Muscle of arm (tissue), 12 donors: ENCODE measurements around the gene C17orf58. TPM values are rescaled to one million over a fixed set of nuclear protein-coding genes. Genes with fewer than 3 reads are reported as not detected.
"Not testable (repeated sequence)": the region's sequence is repeated elsewhere in the genome, so short reads cannot be mapped to it uniquely, and the experiment has no call there.

Experiments used
- DNase-seq: peaks from one replicate; pipeline ENCODE4 v3.0.0-alpha.2; 2013
- polyA plus RNA-seq, 12 donors: library from polyadenylated mRNA; unstranded; fragments of 120-200 nt; gene quantifications; one replicate each; pipeline ENCODE4 v1.2.1, GENCODE V29; 2013; ENCODE audit not compliant: insufficient read length in 12 of 12

The C17orf58 gene
- polyA plus RNA-seq, 12 donors = 16.2 to 24.5 (median 18.1) TPM; not detected in 1

- DNase-seq = no peak
These were observed 17.1 kb upstream of the C17orf58 start for GRCh38 chr17:68013385-68013784.

DNA sequence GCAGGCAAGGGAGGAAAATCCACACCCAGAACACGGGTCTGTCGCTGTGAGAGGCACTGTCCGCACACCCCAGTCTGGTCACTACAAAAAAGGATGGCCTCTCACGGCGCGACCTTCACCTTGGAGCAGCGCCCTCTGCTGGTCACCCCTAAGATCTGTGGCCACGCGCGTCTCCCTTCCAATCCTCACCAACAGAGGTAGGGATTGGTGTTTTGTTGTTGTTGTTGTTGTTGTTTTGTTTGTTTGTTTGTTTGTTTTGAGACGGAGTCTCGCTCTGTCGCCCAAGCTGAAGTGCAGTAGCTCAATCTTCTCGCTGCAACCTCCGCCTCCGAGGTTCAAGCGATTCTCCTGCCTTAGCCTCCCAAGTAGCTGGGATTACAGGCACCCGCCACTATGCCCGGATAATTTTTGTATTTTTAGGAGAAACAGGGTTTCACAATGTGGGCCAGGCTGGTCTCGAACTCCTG lies 15.0 kb upstream of the C17orf58 start:
- no peak for DNase-seq

GRCh38 chr17:68006797-68007196 lies 10.5 kb upstream of the C17orf58 start:
- DNase-seq = peak; percentile 18

- DNase-seq = no peak
These were observed 7.9 kb upstream of the C17orf58 start for GRCh38 chr17:68004201-68004600.

DNA sequence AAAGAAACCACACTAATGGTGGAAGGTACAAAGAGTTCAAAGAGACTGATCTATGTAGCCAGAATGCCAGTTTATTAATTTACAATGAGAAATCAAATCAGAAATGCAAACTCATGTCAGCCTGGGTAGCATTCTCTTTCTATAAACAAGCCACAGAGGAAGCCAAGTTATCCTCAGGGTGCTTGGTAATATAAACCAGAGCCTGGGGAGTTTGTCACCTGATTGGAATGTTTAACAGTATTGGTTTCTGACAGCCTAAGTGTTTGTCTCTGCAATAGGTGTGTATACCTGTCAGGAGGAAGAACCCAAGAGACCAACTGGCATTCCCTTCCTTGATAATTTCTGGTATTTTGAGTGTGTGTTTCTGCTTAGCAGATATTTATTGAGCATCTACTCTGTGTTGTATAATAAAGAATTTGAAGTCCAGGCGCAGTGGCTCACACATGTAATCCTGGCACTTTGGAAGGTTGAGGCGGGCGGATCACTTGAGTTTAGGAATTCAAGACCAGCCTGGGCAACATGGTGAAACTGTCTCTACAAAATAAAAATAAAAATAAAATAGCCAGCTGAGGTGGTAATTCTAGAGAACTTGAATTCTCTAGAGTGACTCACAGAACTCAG lies 3.1 kb upstream of the C17orf58 start:
- no peak for DNase-seq

- no peak for DNase-seq
These were observed 2.2 kb upstream of the C17orf58 start for GRCh38 chr17:67998466-67998865.

DNA sequence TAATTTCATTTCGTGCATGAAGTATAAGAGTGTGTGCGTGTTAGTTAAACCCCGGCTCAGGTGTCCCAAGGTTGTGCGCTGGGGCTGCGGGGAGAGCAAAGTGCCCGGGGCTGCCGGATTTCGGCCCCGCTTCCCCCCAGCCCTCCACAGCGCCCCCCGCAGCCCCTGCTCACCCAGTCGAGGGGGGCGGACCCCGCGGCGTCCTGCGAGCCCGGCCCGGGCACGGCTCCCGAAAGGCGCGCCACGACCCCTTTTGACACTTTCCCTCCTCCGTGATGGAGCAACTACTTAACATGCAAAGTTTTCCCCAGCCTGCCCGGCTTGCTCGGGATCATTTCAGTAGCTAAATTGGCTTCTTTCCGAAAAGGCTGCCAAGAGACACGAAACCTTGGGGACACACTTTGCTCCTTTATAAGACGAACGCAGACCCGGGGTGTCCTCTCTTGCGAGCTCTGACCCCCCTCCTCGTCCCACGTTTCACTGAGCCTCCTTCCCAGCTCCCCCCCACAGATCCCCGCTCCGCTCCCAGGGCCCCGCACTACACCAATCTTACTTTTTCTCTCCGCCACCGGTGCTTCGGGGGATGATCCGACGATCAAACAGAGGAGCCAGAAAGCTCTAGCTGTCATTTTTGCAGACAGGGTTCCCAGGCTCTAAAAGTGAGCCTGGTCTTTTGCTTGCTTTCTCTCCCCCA lies 552 bp downstream of the C17orf58 start:
- peak; percentile 36 for DNase-seq

- DNase-seq = peak; percentile 33
These were observed 1.3 kb downstream of the C17orf58 start for GRCh38 chr17:67994817-67995569.

GRCh38 chr17:67993998-67994361 lies 2.3 kb downstream of the C17orf58 start:
- peak; percentile 53 for DNase-seq

DNA sequence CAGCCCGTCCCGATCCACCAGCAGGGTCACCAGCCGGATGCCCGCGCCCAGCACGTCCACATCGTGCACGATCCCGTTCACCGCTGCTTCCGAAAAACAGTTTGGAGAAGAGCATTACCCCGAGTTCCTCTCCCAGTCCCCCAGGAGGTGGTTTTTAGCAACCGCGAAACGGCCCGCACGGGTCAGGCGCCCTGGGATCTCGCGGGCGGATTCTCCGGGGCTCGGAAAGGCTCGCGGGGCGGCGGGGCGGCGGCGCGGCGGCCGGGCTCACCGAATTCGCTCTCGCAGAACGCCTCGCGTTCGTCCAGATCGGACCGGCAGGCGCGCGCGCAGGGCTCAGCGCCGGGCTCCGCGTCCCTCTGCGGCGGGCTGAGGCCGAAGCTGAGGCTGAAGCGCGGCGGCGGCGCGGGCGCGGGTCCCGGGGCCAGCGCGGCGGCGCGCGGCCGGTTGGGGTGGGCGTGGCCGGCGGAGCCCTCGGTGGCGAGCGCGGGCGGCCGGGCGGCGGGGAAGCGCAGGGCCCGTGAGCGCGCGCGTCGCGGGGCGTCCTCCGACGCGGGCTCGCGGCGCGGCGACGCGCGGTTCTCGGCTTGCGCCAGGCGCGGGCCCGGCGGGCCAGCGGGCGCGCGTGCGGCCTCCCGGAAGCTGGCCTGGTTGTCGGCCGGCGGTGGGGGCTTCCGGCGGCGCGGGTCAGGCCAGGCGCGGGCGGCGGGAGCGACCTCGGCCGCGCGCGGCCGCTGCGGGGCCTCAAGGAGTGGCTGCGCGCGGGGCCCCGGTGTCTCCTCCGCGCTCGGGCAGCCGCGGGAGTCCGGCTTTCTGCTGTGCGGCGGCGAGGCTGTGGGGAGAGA lies 2.9 kb downstream of the C17orf58 start:
- DNase-seq = peak; percentile 75

DNA sequence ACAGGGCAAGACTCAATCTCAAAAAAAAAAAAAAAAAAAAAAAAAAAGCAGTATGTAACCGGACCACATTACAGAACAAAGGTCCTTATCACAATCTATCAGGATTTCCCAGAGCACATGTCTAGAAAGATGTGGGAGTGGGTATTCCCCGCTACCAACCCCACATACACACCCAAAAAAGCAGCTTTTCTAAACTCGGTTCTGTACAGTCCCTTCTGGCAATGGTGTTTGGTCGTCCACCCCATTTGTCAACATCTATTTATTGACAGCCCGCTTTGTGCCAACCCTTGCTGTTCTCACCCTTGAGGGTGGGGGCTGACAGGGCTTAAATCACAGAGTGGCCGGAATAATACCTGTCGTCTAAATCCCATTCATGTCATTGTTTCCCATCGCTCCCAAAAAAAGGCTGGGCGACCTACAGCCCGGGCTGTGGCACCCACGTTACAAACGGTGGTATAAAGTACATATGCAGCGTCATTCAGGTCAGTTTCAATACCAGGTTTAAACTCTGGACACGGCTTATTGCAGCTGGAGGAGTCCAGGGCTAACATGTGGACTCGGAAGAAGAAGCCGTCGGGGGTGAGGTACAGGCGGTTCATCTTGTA lies 3.6 kb downstream of the C17orf58 start:
- no peak for DNase-seq

- no peak for DNase-seq
These were observed 5.4 kb downstream of the C17orf58 start for GRCh38 chr17:67990909-67991308.

GRCh38 chr17:67983383-67983688 lies 12.9 kb downstream of the C17orf58 start:
- DNase-seq = no peak

GRCh38 chr17:67982686-67983382 lies 13.4 kb downstream of the C17orf58 start:
- DNase-seq = no peak

- DNase-seq = no peak
These were observed 14.1 kb downstream of the C17orf58 start for GRCh38 chr17:67982034-67982640.

- not testable (repeated sequence) for DNase-seq
These were observed 15.4 kb downstream of the C17orf58 start for GRCh38 chr17:67980883-67981282.

DNA sequence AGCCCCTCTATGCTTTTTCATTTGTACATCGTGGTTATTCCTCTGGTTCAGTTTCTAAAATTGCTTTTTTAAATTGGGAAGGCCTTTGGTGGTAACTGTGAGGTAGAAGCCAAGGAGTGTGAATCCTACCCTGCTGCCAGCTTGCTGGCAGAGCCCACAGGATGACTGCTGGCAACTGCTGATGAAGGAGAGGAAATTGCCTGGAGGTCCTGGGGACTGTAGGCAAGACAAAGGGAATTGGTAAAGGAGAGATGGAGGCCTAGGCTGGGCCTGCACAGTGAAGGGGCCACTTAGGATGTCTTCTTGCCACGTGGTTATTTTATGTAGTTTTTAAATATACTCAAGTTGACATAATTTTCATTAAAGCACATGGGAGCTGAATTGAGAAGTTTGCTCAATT lies 15.8 kb downstream of the C17orf58 start:
- DNase-seq = no peak

DNA sequence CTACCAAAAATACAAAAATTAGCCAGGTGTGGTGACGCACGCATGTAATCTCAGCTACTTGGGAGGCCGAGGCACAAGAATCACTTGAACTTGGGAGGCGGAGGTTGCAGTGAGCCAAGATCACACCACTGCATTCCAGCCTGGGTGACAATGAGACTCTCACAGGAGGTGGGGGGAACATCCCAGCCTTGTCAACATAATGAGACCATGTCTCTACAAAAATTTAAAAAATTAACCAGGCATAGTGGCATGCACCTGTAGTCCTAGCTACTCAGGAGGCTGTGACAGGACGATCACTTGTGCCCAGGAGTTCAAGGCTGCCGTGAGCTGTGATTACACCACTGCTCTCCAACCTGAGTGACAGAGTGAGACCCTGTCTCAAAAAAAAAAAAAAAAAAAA lies 20.0 kb downstream of the C17orf58 start:
- DNase-seq = not testable (repeated sequence)

DNA sequence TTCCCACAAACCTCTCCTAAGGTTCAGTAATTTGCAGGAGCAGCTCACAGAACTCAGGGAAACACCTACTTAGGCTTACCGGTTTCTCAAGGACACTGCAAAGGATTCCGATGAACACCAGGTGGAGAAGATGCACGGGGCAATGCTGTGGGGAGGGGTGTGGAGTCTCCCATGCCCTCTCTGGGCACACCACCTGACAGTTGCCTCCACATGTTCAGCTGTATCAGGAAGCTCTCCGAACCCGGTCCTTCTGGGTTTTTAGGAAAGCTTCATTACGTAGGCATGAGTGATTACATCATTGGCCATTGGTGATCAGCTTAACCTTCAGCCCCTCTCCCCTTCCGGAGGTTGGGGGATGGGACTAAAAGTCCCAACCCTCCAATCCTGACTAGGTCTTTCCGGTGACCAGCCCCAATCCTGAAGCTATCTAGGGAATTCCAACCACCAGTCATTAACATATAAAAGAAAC lies 21.6 kb downstream of the C17orf58 start:
- no peak for DNase-seq

DNA sequence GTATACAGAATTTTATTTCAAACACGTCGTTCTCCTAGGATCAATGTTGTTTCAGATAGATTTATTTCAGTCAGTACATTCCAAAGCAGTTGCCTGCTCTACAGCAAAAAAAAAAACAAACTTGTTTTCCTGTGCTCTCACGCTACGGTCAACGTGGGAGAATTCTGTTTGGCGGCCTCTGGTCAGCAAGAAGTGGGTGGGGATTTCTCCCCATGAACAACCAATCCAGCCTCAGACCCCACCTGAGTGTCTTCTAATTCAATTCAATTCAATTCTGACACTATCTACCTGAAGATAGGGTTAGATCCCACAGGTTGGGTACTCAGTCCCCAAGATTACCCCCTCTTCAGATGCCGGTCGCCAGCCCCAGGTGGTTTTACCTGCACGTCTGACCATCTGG lies 22.1 kb downstream of the C17orf58 start:
- DNase-seq = no peak
